Rectal smooth muscle tissue (tissue), 1 donor: ENCODE results near the gene FEM1B.

Experiments used
- H3K27ac ChIP-seq: one replicate; pipeline ENCODE4 v1.7.0; 2013; ENCODE audit warnings: low read depth, low read length, inconsistent platforms
- H3K27me3 ChIP-seq: one replicate; pipeline ENCODE4 v1.7.0; 2013; ENCODE audit warnings: low read length; ENCODE audit not compliant: control insufficient read depth, insufficient read depth
- H3K36me3 ChIP-seq: one replicate; pipeline ENCODE4 v1.7.0; 2013; ENCODE audit warnings: low read length; ENCODE audit not compliant: control insufficient read depth, insufficient read depth
- H3K4me1 ChIP-seq: one replicate; pipeline ENCODE4 v1.7.0; 2013; ENCODE audit warnings: low read length; ENCODE audit not compliant: control insufficient read depth, insufficient read depth
- H3K4me3 ChIP-seq: one replicate; pipeline ENCODE4 v1.7.0; 2013; ENCODE audit warnings: low read length
- H3K9ac ChIP-seq: one replicate; pipeline ENCODE4 v1.7.0; 2013; ENCODE audit warnings: low read length

The FEM1B gene

GRCh38 chr15:68239025-68239424, 38.5 kb upstream of the FEM1B start:
- no peaks in the 10 kb centered on the region for H3K4me1 ChIP-seq
- H3K27me3 ChIP-seq, result no peaks in the 10 kb centered on the region
- no peak overlapping the region for H3K9ac ChIP-seq
- no peak overlapping the region for H3K27ac ChIP-seq
- H3K4me3 ChIP-seq, result no peak overlapping the region
- H3K36me3 ChIP-seq, result no peaks in the 10 kb centered on the region

GRCh38 chr15:68241088-68241935, 36.2 kb upstream of the FEM1B start:
- Histone ChIP-seq H3K27ac (no peak overlapping the region), H3K4me3 (no peak overlapping the region), H3K4me1 (no peaks in the 10 kb centered on the region), H3K9ac (no peak overlapping the region), H3K27me3 (no peaks in the 10 kb centered on the region), H3K36me3 (no peaks in the 10 kb centered on the region)

- no peak overlapping the region for H3K9ac ChIP-seq
- H3K4me3 ChIP-seq, result no peak overlapping the region
- no peaks in the 10 kb centered on the region for H3K27me3 ChIP-seq
- H3K4me1 ChIP-seq, result no peaks in the 10 kb centered on the region
- H3K27ac ChIP-seq, result no peak overlapping the region
- H3K36me3 ChIP-seq, result no peaks in the 10 kb centered on the region
Measured at GRCh38 chr15:68244235-68244634, 33.3 kb upstream of the FEM1B start.

- Histone ChIP-seq H3K36me3 (no peaks in the 10 kb centered on the region), H3K27me3 (no peaks in the 10 kb centered on the region), H3K9ac (no peak overlapping the region), H3K4me1 (peaks cover 3% of the 10 kb centered on the region), H3K4me3 (no peak overlapping the region), H3K27ac (no peak overlapping the region)
Measured at GRCh38 chr15:68249058-68249713, 28.4 kb upstream of the FEM1B start.

GRCh38 chr15:68252925-68253534, 24.5 kb upstream of the FEM1B start:
- H3K36me3 ChIP-seq, result no peaks in the 10 kb centered on the region
- H3K4me3 ChIP-seq, result no peak overlapping the region
- H3K27me3 ChIP-seq, result no peaks in the 10 kb centered on the region
- H3K9ac ChIP-seq, result no peak overlapping the region
- H3K27ac ChIP-seq, result no peak overlapping the region
- H3K4me1 ChIP-seq, result peaks cover 3% of the 10 kb centered on the region

- Histone ChIP-seq H3K4me1 (peaks cover 3% of the 10 kb centered on the region), H3K27ac (peak overlapping the region; percentile 91), H3K27me3 (no peaks in the 10 kb centered on the region), H3K4me3 (peak overlapping the region; percentile 81), H3K9ac (peak overlapping the region; percentile 80), H3K36me3 (no peaks in the 10 kb centered on the region)
Measured at GRCh38 chr15:68256675-68257450, 20.7 kb upstream of the FEM1B start.

- H3K36me3 ChIP-seq, result no peaks in the 10 kb centered on the region
- H3K27me3 ChIP-seq, result no peaks in the 10 kb centered on the region
- no peak overlapping the region for H3K27ac ChIP-seq
- no peak overlapping the region for H3K4me3 ChIP-seq
- no peak overlapping the region for H3K9ac ChIP-seq
- H3K4me1 ChIP-seq, result no peaks in the 10 kb centered on the region
Measured at GRCh38 chr15:68258692-68259091, 18.9 kb upstream of the FEM1B start.

- Histone ChIP-seq H3K27ac (no peak overlapping the region), H3K9ac (no peak overlapping the region), H3K4me3 (no peak overlapping the region), H3K4me1 (no peaks in the 10 kb centered on the region), H3K27me3 (no peaks in the 10 kb centered on the region), H3K36me3 (no peaks in the 10 kb centered on the region)
Measured at GRCh38 chr15:68259883-68260282, 17.7 kb upstream of the FEM1B start.

GRCh38 chr15:68261241-68261640, 16.3 kb upstream of the FEM1B start:
- Histone ChIP-seq H3K27me3 (no peaks in the 10 kb centered on the region), H3K36me3 (no peaks in the 10 kb centered on the region), H3K4me3 (no peak overlapping the region), H3K9ac (no peak overlapping the region), H3K27ac (no peak overlapping the region), H3K4me1 (no peaks in the 10 kb centered on the region)

GRCh38 chr15:68261980-68262379, 15.6 kb upstream of the FEM1B start:
- no peaks in the 10 kb centered on the region for H3K27me3 ChIP-seq
- H3K9ac ChIP-seq, result no peak overlapping the region
- no peaks in the 10 kb centered on the region for H3K4me1 ChIP-seq
- H3K4me3 ChIP-seq, result no peak overlapping the region
- no peaks in the 10 kb centered on the region for H3K36me3 ChIP-seq
- H3K27ac ChIP-seq, result no peak overlapping the region

- H3K27me3 ChIP-seq, result no peaks in the 10 kb centered on the region
- H3K9ac ChIP-seq, result no peak overlapping the region
- no peak overlapping the region for H3K27ac ChIP-seq
- no peak overlapping the region for H3K4me3 ChIP-seq
- no peaks in the 10 kb centered on the region for H3K36me3 ChIP-seq
- no peaks in the 10 kb centered on the region for H3K4me1 ChIP-seq
Measured at GRCh38 chr15:68262514-68263356, 14.8 kb upstream of the FEM1B start.
